ENCODE results near the gene PCF11.

DNA sequence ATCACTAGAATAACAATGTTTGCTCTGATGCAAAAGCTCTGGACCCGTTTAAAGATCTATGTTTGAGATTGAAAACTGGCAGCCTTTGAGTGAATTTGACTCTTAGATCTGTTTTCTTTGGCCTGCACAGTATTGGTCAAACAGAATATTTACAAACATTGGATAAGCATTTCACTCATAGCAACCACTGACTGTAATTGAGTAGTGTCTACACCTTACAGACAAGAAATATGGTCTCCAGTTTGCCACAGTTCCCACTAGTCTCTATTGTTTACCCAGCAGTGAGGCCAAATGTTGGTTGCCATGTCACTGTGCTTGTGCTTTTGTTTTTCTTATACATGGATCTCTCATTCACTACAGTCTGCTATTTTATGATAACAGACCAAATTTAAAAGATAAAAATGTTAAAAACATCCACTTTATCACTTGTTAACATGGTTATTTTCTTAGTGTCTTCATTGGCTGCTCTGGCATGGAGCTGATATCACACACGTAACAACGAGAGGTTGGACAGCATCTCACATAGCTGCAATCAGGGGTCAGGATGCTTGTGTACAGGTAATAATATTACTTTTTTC lies 48.8 kb downstream of the PCF11 start:
- TF ChIP-seq POLR2AphosphoS5 (IDR thresholded peaks at IDR 0.05; ENCODE audit: low read depth, low read length) (no peak), POLR2A (IDR thresholded peaks at IDR 0.05; ENCODE audit: low read depth, low read length) (no peak), TAF1 (IDR thresholded peaks at IDR 0.05; ENCODE audit: low read depth, low read length) (no peak), PAX5 (IDR thresholded peaks at IDR 0.05; ENCODE audit: insufficient read depth, low read length, severe bottlenecking) (no peak), SPI1 (IDR thresholded peaks at IDR 0.05; ENCODE audit: low read depth, low read length) (no peak)
